Activated CD8-positive, alpha-beta memory T cell treated with anti-CD3 and anti-CD28 coated beads, Interleukin-2, amount 50 U/mL, for 1 hour (primary cell): Measurements from ENCODE around the gene ACSS2.

Experiments
- DNase-seq: peaks from one replicate; pipeline ENCODE4 v3.0.0-alpha.2; 2020; ENCODE audit errors: extremely low read depth

Gene ACSS2

DNA sequence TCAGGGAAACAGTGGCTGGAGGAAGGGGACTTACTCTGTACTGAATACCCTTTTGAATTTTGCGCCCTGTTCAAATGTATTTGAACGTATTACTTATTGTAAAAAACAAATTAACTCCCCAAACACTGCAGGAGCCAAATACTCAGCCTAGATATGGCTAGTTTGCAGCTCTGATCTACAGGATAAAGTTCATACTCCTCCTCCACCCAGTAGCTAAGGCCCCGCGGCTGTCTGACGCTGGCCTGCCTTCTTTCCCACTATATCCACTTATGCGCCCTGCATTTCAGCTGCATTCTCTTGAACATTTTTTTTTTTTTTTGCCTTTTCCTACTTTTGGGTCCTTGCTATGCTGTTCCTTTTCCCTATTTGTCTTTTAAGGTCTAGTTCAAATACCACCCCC is 72.7 kb downstream of the ACSS2 start:
- DNase-seq, result no peak

DNA sequence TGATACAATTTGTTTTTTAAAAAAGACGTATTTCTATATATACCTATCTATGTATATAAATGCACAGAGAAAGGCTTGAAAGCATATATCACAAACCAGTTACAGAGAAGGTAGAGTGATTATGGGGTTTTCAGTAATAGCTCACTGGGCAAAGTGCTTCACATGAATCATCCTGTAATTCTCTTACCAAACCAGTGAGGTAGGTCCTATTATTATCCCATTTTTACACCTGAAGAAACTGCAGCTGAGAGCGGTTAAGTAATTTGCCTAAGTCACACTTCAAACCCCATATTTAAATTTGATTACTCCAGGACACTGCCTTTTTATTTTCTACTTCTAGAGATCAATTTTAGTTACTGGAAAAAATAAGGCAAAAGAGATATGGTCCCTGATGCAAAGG is 74.8 kb downstream of the ACSS2 start:
- no peak for DNase-seq

DNA sequence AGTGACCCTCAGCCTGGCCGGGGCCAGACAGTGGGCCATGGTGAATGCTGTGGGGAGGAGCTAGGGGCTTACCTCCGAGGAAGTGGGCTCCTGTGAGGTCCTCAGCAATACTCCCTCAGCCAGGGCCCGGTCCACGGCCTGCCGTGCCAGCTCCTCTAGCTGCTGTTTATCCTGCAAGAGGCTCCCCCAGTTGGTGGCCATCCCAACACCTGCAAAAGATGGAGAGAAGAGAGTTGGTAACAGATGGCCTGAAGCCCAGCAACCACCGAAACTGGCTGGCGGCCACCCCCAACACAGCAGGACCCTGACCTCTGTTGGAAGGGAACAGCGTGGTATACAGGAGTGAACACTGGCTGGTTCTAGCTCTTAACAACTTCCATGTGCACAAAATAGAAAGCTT is 75.2 kb downstream of the ACSS2 start:
- no peak for DNase-seq

DNA sequence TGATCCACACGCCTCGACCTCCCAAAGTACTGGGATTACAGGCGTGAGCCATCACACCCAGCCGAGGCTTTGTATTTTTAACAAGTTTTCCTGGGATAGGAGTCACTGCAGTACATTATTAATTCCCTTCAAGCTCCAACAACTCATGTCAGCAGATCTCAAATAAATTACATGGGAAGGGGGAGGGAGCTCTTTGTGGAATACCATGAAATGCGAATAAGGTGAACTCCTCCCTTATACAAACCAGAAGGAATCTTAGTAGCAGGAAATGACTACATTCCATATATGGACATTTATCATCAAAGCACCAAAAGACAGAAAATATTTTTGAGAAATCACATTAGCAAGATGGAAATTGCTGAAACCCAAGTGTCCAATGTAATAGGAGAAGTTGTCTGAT is 76.3 kb downstream of the ACSS2 start:
- DNase-seq, result no peak

DNA sequence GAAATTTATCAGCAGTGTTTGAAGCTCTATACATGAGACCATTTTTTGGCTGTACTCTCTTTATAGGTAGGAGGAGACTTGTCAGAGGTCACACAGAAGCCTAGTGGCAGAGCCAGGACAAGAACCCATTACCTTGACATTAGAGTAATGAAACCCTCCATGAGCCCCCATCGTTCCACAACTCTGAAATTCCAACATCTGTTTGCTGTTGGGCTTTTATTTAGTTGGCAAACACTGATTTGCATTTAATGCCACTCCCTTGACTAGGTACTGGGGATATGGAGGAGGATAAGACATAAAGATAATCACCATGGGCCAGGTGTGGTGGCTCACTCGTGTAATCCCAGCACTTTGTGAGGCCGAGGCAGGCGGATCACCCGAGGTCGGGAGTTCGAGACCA is 77.5 kb downstream of the ACSS2 start:
- DNase-seq, result no peak

DNA sequence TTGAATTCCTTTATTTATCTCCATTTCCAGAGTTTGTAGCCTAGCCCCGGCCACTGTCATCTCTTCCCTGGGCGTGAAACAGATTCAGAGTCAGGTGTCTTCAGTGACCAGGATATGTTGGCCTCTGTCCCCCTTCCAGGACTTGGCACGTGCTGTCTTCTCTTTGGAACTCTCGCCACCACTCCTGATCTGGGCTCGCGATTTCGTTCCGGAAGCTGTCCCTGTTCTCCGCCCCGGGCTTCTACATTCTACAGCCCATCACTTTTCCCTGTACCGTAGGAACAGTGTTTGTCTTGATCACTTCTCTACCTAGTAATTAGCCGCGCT is 78.5 kb downstream of the ACSS2 start:
- DNase-seq, result no peak

DNA sequence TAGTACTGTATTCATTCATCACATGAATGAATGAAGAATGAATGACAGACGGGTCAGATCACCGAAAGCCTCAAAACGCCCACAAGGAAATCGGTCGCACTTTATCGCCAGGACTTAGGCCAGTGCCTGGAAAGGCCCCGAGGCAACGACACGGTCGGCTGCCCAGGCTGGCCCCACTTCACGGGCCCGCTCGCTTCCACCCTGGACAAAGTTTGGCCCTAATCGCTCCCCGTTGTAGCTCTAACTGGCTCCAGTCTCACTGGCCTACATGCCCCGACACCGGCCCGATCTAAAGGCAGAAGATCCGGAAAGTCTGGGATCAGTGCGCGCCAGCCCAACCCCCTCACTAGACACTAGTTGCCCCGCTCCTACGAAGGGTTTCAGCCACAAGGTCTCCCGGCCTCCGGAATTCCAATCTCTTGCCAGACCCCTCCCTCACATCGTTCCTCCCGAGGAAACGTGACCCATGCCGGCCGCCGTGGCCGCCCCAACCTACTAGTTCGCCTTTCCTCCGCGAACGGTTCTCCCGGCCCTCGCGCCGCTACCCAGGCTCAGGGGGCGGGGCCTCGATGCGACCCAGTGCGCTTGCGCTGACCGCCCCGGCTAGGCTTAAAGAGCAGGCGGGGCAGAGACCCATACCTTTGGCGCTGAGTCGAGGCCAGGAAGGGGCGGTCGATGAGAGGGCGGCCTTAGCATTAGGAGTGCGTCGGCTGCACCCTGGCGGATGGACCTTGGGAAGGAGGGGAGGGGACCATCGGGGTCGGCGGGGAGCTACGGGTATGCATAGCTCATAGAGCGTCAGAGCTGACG is 79.0 kb downstream of the ACSS2 start, which contains the start of the genes GSS and MYH7B:
TSS of gene GSS (minus strand) at position 576 of the 810 bp plus-strand sequence. CDS start 3,954 bp downstream, outside the sequence.
TSS of gene MYH7B (plus strand) at position 638 of the 810 bp plus-strand sequence. CDS start 22,138 bp downstream, outside the sequence.
- peak; percentile 83 for DNase-seq

DNA sequence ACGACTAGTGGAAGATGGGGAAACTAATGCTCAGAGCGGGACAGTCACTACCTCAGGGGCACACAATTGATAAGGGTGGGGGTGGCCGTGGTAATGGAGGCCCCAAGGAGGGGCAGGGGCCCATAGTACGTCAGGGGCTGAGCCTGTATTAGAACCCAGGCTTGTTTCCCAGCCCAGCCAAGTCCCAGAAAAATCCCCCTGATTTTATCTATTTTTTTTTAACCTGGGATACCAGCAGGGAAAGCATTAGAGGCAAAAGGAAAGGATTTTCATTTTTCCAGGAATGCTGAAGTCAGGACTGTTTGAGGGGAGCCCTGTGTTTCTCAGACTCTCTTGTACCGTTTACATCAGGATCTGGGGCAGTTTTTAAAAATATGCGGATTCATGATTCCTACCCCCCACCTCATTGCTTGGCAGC is 79.6 kb downstream of the ACSS2 start:
- DNase-seq, result no peak

DNA sequence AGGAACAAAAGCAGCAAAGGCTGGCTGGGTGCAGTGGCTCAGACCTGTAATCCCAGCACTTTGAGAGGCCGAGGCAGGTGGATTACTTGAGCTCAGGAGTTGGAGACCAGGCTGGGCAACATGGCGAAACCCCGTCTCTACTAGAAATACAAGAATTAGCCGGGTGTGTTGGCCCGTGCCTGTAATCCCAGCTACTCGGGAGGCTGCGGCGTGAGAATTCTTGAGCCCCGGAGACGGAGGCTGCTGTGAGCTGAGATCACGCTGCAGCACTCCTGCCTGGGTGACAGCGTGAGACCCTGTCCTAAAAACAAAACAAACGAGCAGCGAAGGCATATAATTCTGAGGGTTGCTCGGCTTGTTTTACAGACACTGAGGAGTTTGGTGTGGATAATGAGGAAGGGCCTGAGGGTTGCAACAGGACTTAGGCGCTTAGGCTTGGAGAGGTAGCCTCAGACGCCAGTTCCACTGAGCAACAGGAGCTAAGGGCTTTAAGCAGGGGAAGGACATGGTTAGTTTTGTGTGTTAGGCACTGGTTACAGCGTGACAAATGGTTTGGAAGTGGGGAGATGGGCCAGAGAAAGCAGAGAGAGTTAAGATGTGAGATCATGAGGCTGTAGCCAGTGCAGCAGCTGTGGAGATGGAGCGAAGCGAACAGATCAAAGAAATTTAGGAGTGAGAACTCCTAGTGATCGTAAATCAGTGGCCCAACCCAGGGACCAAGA is 80.5 kb downstream of the ACSS2 start:
- DNase-seq, result no peak

DNA sequence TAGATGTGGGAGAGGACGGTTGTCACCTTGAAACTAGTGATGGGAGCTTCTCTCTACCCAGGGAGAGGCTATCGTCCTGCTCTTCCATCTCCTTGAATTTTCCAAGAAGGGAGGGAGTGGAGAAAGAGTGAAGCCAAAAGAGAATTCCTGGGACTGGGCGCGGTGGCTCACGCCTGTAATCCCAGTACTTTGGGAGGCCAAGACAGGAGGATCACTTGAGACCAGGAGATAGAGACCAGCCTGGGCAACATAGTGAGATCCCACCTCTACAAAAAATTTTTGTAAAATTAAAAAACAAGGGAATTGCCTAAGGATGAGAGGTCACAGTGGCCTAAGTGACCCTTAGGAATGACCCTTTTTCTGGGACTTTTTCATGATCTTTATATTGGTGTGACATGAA is 88.1 kb downstream of the ACSS2 start:
- no peak for DNase-seq

DNA sequence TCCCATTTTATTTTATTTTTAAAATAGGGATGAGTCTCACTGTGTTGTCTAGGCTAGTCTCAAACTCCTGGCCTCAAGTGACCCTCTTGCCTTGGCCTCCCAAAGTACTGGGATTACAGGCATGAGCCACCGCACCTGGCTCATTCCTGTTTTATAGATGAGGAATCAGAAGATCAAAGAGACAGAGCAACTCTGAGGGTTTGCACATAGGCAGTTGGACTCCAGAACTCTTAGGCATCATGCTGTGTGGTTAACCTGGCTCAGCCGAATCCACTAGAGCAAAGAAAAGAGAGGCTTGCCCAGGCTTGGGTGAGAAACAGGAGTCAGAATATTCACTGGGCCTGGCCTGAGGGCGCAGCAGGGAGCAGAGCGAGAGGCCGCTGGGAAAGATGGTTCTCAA is 88.6 kb downstream of the ACSS2 start:
- no peak for DNase-seq

DNA sequence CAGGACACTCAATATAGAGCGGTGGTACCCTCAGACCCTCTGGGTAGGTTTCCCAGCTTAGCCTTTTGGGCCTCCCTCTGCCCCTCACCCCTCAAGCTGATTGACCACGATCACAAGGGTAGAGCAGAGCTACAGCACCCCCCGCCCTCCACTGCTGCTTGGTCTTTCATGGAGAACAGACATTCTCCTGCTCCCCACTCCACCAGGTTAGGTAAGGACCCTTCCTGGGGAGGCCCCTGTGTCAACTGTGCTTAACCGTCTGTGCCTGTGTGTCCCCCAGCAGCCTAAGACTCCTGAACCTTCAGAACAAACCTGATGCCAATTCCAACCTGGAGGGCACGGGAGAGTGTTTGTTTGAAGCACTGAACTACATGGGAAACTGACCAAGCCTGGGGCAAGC is 91.0 kb downstream of the ACSS2 start:
- no peak for DNase-seq

DNA sequence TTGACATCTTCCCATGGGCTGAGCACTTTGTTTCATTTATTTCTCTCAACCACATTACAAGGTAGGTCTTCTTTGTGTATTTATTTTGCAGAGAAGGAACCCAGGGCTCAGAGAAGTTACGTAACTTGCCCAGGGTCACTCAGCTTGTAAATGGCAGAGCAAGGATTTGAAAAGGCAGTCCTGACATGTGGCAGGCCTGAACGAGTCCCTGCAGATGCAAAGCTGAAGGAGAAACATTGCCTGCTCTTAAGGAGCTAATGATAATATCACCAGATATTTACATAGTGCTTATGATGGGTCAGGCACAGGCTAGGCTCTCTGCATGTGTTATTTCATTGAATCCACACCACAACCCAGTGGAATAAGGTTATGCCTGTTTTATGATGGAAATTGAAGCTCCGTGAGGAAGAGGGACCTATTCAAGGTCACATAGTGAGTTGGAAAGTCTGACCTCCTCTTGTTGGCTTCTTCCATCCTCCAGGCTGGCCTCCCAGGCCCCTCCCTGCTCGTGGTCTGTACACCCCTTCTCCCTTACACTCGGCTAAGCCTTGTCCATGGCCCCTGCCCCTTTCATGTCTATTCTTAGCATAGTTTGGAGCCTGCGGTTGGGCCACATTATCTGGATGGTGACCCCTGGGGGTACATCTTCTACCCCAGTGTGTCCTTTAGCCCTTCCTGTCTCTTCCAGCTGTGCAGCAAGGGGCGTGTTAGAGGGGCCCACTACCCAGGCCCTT is 91.8 kb downstream of the ACSS2 start:
- DNase-seq, result no peak

DNA sequence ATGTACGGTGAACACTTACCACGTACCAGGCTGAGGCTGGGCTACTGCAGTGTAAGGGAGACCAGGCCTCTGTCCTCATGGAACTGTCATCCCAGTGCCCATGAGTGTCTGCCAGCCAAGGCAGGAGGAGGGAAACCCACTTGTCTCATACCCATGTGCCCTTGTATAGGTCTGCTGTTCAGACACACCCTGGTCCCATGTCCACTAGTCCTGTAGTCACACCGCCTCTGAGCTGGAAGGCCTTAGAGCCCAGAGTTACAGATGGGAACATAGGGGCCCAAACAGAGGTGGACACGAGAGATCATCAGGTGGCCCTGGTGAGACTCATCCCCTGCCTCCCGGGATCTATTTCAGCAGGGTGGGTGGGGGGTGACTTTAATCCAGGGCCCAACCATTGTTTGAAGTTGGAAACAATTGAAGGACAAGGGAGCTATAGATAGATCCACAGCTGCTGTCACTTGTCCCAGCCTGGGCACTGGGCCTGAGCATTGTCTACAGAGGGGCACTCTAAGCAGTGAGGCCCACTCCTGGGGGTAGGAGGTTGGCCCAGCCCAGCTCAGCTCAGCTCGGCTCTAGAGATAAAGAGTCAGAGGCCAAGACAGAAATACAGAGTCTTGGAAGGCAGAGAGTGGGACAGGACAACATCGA is 93.9 kb downstream of the ACSS2 start:
- no peak for DNase-seq

DNA sequence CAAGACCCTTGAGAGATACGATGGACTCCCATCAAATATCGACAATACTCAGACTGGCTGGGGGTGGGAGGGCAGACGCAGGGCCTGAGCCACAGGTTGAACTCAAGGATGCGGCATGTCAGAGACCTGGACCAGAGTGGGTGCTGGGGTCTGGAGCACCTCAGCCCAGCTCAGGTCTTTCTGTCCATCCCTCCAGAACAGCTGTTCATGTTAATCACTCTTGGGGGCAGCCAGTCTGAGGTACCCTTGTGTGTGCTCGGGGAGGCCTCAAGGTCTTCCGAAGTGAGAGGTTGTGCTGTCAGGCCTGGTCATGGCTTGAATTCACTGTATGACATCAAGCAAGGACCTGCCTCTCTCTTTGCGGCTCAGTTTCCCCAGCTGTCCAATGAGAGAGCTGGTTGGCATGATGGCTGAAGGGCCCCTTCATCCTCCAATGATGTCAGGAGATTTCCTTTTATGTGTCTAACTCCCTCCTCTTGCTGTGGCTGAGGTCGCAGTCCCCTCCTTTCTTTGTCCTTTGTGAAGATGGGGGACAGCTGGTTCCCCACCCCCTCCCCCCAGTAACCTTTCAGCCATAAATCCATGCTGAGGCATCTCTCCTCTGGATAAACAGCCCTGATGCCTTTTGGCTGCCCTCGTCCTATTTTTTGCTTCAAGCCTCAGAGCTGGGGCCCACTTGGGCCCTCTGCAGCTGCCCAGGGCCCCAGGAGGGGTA is 94.6 kb downstream of the ACSS2 start:
- no peak for DNase-seq

DNA sequence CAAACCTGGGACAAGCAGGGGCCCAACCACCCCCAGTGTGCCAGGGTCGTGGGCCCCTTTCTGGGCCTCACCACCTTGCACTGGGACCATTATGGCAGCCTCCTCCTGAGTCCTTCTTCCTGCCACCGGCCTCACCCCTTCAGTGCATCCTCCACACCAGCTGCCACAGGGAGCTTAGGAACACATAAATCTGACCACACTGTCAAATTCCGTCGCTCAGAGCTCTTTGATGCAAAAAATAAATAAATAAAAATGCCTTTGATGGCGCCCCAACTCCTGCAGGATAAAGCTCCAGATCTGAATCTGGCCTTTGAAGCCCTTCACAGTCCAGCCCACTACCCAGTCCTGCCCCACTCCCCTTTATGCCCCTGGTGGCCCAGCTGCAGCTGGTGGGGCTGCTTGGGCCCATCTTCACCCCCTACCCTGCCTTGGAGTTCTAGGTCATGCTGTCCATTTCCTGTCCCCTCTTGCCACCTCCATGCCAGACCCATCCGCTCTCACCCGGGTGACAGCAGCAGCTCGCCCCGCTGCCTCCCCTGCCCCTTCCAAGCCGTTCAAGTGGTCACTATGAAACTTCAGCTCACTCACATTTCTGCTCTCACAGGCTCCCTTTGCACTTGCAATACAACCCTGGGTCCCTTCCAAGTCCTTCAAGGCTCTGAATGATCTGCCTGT is 95.3 kb downstream of the ACSS2 start:
- DNase-seq, result no peak

DNA sequence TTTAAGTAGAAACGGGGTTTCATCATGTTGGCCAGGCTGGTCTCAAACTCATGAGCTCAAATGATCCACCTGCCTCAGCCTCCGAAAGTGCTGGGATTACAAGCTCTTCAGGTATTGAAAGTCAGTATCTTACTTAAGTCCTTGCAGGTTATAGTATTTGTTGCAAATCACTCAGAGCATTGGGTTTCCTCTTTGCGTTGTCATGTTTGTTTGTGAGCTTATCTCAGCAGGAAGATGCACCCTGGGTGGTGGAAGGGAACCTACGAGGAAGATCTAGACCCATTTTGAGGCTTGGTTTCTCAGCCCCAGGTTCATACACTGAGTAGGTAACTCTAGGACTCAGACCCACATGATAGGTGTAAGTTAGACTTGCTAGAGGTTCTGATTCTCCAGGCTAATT is 97.8 kb downstream of the ACSS2 start:
- DNase-seq, result no peak

DNA sequence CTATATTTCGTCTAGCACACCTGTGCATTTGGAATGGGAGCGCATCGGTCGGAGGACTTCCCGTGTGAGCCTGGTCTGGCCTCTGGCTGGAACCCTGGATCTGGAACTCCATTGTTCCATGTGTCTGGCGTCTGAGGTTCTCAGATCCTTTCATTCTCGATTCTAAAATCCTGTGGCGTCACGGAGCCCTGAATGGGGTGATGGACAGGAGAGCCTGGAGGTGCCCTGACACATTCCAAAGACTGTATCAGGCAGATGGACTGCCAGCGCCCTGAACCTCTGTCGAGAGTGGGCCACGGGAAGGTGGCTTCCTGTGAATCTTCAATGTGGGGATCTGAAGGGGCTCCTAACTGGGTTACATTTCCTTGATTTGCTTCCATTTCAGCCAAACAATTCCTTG is 99.9 kb downstream of the ACSS2 start:
- DNase-seq, result no peak
